HG03135 (cell line): ENCODE measurements around the gene RBP5.

Experiments
- ATAC-seq: cut with Tn5 transposase; IDR thresholded peaks from one replicate; pipeline ENCODE4 v1.9.1; 2021; ENCODE audit warnings: mild to moderate bottlenecking, moderate library complexity; ENCODE audit not compliant: unreplicated experiment

The RBP5 gene

DNA sequence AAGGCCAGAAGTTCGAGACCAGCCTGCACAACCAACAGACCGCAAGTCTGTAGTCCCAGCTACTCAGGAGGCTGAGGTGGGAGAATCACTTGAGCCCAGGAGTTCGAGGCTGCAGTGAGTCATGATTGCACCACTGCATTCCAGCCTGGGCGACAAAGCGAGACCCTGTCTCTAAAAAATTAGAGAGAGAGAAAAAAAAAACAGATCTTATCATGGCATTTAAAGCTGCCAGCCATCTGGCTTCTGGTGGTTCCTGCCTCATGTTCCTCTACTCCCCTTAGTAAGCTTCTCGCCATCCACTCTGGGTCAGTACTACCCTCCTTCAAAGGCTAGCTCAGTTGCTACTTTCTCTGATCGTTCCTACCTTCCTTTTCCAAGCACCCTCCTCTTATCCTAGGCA lies 17.5 kb upstream of the RBP5 start:
- ATAC-seq, result no peak

DNA sequence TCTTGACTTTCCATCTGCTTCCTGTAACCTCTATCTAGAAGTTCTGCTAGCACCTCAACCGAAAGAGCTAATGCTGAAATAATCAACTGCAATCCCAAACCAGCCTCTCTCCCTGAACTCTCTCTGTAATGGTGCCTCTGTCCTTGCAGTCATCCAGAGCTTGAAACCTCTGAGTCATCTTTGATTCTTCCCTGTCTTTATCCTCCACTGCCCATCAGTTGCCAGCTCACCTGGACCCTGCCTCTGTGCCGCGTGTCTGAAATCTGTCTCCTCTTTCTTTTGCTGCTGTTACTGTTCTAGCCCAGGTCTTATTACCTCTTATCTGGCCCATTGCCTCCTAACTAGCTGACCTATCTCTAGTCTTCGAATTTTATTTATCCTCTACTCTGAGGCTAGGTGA lies 17.0 kb upstream of the RBP5 start:
- ATAC-seq, result no peak

DNA sequence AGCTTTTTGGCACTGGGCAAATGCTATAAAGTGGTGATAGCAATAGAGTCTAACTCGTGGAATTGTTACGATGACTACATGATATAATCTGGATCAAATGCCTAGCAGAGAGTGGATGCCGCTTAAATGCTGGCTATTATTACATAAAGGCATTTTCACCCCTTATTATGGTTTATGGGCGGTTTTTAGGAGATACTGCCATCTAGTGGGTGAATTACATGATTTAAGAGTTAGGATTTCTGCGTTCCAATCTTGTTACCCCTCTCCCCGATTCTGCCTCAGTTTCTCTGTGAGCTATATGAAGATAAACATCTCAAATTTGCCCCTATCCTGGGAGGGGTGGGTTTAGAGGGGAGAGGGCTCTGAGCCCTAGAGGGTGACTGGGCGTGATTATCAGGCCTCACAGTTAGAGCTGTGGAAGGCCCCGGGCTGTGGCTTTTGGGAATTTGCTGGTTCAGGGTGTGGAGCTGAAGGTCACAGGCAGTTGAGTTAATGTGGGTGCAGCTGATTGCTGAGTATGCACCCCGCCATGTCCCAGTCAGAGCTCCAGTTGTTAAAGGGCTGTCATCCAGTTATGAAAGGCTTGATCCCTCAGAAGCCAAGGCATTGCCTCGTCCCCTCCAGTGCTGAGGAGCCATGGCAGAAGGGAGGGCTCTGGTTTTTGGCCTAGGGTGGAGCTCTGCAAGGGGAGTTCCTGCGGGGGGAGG lies 15.9 kb upstream of the RBP5 start:
- ATAC-seq, result no peak

DNA sequence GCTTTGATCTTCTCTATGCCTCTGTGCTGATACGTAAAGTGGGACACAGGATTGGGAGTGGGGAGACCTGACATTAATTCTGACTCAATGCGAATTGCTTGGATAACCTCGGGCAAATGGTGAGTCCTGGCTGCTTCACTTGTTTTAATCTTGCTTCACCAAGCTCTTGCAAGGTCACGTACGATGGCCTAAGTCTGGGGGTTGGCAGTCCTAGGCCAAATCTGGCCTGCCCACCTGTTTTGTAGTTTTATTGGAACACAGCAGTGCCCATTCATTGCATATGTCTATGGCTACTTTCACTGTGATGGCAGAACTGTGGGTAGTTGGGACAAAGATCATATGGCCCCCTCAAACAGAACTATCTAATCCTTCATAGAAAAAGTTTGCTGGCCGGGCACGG lies 14.9 kb upstream of the RBP5 start:
- ATAC-seq, result no peak

DNA sequence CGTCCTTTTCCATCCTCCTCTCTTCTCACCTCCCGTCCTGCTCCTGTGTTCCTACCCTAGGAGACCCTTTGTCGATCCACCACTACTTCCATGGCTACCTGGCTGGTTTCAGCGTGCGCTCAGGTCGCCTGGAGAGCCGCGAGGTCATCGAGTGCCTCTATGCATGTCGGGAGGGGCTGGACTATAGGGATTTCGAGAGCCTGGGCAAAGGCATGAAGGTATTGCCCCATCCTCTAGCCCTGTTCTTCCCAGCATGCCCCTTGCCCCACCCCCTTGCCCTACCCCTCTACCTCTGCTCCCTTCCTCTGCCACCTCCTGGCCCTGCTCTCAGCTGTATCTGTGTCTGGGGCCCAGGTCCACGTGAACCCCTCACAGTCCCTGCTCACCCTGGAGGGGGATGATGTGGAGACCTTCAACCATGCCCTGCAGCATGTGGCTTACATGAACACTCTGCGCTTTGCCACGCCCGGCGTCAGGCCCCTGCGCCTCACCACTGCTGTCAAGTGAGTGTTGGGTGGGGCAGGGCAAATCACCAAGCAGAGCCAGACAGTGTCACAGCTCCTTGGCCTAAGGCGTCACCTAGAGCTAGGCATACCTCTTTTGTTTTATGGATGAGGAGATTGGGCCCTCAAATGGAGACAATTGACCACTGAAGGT lies 14.2 kb upstream of the RBP5 start:
- ATAC-seq, result no peak

DNA sequence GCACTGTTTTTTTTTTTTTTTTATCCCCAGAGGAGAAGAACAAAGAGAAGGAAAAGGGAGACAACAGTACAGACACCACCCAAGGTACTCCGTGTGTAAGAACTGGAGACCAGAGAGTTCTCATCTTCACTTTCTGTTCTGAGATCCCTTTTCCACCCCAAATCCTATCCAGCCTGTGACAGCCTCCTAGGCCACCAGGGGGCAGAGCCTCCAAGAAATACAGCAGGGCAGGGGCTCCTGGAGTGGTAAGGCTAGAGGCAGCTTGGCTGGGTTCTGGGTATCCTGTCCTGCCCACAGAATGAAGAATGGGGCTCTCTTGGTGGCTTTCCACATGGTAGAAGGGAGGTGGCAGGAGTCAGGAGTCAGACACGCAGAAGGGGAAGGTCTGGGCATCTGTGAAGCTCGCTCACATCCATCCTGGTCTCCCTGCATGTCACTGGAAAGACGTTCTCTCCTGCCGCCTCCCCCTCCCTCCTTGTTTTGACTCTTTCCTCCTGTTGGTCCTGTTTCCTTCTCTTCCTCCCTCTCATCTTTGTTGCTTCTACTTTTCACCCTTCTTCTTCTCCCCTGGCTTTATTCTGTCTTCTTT lies 13.5 kb upstream of the RBP5 start:
- no peak for ATAC-seq

DNA sequence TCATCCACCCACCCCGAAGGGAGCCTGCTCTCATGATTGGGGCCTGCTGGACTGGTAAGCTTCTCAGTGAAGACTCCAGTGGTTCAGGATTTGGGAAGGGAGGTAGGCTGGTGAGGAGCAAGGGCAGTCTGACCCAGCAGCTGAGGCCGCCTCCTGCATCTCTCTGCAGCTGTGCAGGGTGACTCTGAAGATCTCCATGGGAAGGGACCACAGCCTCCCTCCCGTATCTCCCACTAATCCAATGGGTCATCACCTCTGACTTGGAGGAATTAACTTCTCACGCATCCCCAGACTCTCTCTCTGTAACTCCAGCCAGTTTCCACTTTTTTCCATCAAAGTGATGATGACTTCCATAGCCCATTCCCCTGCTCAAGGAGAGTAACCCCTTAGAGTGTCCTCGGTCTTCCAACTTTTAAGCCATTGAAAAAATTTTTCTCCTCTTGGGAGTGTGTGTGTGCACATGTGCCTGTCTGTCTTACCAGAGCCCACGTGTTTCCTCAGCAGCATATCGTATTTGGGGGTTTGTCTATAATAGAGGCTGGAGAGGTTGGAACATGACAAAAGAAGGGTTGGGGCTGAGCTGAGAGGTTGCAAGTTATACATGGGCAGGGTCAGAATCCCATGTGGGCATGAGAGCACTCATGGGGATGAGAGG lies 12.8 kb upstream of the RBP5 start:
- no peak for ATAC-seq

DNA sequence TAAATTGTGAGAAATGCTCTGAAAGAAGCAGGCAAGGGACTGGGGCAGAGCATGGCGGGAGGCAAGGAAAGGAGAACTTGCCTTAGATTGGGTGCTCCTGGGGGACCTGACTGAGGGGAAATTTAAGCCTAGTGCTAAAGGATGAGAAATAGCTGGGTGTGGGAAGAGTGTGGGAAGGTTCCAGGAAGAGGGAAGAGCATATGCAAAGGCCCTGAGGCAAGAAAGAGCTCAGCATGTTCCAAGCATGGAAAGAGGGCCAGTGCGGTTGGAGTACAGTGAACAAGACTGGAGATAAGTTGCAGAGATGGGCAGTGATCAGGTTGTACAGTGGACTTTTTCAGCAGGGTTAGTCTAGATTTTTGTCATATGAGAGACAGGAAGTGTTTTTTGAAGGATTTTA lies 10.5 kb upstream of the RBP5 start:
- no peak for ATAC-seq

DNA sequence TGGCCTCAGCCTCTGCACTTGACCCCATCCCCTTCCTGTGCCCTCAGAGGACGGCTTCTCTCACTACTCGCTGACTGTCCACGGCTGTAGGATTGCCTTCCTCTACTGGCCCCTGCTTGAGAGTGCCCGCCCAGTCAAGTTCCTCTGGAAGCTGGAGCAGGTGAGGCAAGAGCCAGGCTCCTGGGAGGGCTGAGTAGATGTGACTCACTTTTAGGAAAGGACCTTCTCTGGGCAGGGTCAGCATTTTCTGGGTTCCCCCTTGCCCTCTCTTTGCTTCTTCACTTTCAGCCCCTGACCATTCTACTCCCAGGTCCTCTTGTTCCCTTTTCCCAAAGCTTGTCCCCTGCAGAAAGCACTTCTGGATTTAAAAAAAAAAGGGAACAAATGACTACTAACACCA lies 9.2 kb upstream of the RBP5 start:
- ATAC-seq, result no peak

DNA sequence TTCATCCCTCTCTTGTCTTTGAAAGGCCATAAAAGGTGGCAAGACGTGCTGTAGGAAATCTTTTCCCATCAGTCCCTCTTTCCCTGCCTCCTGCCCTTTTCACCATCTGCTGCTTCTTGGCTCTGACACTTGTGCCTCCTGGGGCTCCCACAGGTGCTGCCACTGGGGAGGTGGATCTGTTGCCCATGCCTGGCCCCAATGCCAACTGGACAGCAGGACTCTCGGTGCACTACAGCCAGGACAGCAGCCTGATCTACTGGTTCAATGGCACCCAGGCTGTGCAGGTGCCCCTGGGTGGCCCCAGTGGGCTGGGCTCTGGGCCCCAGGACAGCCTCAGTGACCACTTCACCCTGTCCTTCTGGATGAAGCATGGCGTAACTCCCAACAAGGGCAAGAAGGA lies 8.0 kb upstream of the RBP5 start:
- ATAC-seq, result no peak

DNA sequence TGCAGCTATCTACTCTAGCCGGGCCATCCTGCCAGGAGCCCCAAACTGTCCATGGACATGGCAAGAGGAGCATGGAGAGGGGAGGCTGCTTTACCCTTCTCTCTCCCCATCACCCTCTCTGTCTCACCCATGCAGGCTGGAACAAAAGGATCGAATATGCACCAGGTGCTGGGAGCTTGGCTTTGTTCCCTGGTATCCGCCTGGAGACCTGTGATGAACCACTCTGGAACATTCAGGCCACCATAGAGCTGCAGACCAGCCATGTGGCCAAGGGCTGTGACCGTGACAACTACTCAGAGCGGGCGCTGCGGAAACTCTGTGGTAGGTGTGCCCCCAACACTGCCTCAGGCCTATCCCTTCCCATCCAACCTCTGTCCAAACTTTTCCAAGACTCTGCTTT lies 7.4 kb upstream of the RBP5 start:
- ATAC-seq, result no peak

DNA sequence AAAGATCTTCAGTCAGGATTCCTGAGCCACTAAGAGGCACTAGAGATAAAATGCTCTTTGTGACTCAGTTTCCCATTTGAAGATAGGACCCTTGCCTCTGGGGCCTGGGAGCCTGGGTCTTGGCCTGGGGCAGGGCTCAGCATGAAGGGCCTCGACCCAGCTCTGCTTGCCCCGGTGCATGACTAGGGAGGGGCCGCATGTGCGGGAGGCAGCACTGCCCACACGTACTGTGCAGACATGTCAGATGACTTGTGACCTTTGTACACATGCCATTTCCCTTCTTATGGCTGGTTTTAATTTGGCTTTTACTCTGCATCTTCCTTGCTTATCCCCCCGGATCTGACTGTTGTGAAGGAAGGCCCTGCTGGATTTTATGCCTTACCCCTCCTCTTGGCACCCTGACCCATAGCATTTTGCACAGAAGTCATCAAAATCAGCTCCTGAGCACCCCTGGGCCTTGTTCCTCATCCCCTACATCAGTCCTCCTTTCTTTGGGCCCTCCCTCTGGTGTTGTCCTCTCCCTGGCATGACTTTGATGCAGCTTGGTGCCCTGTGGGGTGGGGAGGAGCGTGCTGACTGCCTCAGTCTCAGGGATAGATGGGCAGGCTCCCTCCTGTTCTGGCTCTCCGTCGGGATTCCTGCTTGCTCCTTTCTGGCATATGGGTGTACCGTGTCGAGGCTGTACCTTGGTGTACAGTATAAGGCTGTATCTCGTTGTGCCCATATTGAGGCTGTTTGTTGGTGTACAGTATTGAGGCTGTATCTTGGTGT lies 5.9 kb upstream of the RBP5 start:
- no peak for ATAC-seq

DNA sequence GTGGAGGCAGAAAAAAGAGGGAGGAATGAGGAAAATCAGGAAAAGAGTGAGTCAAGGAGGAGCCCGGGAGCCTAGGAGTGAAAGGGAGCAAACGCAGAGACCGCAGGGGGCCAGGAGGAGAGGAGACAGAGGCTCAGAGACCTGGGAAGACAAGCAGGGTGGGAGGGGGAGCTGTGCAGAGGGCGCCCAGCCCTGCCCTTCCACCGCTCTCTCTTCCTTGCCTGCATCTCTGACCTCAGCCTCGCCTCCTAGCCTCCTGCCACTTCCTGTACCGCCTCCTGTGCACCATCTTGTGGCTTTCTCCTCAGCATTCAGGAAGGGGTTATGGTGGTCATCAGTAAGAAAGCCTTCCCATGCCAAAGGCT lies 2.8 kb upstream of the RBP5 start:
- no peak for ATAC-seq

DNA sequence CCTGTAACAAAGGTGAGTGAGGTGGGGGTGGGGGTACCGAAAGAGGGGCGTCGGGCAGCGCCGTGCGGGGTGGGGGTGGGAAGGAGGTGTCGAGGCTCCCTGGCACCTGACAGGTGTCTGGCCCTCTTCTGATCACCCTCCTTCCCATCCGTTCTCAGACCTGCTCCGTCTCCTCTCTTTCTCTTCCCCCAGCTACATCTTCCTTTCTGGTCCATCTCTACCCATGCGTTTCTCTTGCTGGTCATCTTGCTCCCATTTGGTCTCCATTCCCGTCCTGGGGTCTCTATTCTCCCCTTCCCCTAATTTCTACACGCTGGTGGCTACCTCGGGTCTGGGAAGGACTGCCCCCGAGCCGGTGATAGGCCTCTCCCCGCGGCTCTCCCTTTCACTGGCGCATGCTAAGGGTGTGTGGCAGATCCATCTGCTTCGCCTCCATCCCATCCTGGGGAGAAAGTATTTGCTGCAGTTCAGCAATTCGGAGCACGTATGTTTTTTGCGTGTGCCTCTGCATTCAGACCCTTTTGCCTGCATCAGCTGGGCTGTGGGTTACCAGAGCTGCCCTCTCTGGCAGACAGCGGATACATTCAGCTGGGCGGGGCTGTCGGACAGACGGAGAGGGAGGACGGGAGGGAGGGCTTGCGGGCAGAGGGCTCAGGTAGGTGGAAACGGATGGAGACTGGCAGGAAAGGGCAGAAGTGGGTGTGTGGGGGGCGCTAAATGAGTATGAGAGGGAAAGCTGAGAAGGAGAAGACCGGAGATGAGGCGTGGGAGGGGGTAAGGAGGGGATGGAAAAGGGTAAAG lies 2.2 kb upstream of the RBP5 start:
- no peak for ATAC-seq

DNA sequence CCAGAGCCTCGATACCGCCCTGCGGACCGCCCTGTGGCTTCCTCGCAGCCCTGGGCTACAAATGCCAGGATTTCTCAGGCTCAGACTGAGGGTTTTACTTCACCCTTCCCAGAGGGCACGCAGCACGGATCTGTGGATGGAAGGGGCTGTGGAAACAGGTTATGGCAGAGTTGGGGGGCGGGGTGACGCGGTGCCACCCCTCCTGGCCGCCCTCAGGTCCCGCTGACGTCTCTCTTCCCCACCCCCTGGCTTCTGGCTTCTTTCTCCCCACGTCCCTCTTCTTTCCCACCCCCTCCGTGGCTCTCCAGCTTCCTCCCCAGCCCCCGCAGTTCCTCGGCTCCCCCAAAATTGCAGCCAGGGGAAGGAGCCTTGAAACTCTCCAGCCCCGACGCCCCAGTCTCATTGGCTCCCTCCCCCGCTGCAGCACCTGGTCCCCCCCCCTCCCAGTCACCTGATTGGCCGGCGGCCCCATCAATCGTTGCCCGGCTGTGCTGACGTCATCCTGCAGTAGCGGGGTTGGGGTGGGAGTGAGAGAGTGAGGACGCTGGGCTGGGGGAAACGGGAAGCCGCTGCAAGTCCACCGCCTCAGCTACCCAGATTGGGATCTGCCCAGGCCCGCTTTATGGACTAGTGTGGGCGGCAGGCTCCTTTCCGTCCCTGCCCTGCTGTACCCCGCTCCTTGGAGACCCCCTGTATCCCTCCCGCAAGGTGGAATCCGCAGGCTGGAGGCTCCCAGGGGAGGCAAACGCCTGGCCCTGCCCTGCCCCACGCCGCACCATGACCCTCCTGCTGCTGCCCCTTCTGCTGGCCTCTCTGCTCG lies 1.4 kb upstream of the RBP5 start, which contains the start of gene CLSTN3:
TSS of gene CLSTN3 (plus strand) at position 500 of the 820 bp plus-strand sequence. CDS start at position 778, 278 bp downstream.
- no peak for ATAC-seq

DNA sequence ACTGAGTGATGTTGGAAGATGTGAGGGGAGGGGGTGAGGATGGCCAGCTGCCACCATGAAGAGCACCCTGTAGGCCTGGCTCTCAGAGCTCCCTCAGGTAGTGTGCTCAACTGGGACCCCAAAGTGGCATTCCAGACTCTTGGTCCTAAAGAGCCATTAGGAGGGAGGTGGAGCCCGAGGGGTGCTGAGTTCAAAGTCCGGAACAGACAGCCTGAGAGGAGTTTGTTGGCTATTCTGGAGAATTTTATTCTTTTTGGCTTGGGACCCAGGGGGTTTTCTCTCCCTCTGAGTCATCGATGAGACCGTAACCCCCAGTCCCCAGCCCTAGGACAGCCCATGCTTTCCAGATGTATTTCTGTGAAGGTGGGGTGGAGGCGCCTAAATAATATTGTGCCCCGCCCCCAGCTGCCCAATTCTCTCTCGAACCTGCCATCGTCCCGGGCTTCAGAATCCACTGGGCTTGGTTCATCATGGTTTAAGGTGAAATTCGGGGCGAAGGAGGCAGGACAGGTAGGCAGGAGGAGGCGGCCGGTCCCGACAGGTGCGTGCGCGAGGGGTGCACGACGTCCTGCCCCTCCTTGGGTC lies 690 bp upstream of the RBP5 start:
- no peak for ATAC-seq

DNA sequence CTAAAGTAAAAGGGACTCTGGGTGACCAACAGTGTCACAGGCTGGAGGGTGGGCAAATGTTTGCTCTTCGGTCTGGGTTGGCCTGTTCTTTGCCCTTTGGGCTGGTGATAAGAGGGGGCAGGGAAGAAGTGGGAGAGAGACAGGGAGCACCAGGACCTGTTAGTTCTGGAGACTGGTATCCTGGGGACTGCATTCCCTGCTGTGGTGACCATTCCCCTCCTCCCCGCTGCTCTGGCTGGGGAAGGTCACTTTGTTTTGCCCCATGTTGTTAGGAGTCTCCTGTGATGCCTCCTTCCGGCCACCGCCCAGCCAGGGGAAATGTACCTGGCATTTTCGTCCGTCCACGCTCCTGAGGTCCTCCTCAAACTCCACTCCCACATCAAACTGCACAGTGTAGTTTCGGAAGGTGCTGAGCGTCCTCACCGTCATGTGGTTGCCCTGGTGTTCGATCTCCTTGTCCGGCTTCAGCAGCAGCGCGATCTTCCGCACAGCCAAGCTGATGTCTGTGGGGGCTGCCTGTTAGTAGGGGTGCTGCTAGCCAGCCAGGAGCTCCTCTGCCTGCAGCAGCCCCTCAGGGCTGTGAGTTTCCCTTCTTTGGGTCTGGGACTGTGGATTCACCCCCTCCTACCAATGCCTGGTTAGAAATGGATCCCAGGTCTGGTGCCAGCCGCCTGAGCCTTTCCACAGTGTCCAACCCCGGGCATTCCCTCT lies 618 bp downstream of the RBP5 start:
- no peak for ATAC-seq

DNA sequence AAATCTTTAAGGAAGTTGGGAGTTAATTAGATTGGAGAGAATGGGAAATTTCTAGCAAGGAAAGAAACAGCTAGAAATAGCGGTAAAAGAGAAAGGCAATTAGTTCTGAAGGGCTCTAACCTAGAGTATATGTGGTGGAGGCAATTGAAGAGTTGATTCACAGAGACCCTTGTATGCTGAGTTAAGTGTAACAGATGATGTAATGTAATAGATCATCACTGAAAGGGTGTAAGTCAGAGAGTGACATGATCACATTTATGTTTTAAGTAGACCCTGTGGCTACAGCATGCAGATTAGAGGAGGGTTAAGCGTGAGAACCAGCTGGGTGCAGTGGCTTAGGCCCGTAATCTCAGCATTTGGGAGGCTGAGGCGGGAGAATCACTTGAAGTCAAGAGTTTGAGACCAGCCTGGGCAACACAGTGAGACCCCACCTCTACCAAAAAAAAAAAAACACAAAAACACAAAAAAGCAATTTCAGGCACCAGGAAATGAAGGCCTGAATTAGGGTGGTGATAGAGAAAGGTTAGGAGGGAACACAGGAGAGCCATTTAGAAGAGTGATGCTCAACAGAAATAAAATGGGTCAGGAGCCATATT lies 3.0 kb downstream of the RBP5 start:
- ATAC-seq, result no peak
